Lower leg skin (tissue), 3 donors: ENCODE data around the gene LDB2.

Source experiments
- POLR2A ChIP-seq, 2 donors: fragments of 450-650 bp; IDR thresholded peaks; one replicate each; pipeline ENCODE4 v1.6.1; 2016 to 2017; ENCODE audit warnings: antibody characterized with exemption in 2 of 2, mild to moderate bottlenecking in 1 of 2, moderate library complexity in 1 of 2
- TF ChIP-seq, protein P1 (sequence below), 3 donors: fragments of 450-650 bp; IDR thresholded peaks; one replicate each; pipeline ENCODE4 v1.5.1; 2016; ENCODE audit warnings: antibody characterized with exemption in 3 of 3, mild to moderate bottlenecking in 3 of 3, moderate library complexity in 2 of 3

GRCh38 chr4:16581117-16581516, 317.3 kb downstream of the LDB2 start:
- TF ChIP-seq POLR2A (IDR thresholded peaks at IDR 0.05) = no peak
- TF ChIP-seq, protein P1, sequence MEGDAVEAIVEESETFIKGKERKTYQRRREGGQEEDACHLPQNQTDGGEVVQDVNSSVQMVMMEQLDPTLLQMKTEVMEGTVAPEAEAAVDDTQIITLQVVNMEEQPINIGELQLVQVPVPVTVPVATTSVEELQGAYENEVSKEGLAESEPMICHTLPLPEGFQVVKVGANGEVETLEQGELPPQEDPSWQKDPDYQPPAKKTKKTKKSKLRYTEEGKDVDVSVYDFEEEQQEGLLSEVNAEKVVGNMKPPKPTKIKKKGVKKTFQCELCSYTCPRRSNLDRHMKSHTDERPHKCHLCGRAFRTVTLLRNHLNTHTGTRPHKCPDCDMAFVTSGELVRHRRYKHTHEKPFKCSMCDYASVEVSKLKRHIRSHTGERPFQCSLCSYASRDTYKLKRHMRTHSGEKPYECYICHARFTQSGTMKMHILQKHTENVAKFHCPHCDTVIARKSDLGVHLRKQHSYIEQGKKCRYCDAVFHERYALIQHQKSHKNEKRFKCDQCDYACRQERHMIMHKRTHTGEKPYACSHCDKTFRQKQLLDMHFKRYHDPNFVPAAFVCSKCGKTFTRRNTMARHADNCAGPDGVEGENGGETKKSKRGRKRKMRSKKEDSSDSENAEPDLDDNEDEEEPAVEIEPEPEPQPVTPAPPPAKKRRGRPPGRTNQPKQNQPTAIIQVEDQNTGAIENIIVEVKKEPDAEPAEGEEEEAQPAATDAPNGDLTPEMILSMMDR (IDR thresholded peaks at IDR 0.05) = no peak
